ENCODE results near the gene COL4A2.
A peak's percentile ranks its signal among the peaks of the same experiment; 100 is the strongest.

The COL4A2 gene

DNA sequence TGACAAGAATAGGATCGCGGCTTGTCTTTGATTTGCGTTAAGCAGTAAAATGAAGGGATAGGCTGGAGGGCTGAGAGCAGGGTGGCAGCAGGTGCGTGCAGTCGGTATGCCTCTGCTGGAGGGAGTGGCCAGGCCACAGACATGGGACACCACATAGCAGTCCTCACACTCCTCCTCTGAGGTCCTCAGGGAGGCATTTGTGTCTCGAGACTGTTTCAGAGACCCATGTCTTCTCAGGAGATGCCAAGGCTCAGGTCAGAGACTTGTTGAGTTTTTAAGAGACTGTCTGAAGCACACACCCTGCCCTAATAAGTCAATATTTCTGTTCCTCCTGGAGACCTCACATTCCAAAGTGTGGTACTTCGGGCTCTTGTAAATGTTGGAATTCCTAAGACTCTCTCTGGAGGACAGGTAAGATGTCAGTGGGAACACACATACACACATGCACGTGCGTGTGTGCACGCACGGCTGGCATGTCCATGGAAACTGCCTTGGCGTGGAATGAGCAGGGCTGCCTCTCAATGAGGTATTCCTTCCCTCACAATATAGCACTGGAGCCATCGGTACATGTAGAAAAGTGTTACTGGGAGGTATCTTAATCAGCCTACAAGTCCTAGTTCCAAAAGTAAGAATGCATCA, 46.4 kb downstream of the COL4A2 start:
- no peak for DNase-seq (ENCODE audit: low read depth)
- H3K4me3 ChIP-seq (ENCODE audit: low read depth, low read length) = no peak overlapping the region
- TF ChIP-seq, protein P1, sequence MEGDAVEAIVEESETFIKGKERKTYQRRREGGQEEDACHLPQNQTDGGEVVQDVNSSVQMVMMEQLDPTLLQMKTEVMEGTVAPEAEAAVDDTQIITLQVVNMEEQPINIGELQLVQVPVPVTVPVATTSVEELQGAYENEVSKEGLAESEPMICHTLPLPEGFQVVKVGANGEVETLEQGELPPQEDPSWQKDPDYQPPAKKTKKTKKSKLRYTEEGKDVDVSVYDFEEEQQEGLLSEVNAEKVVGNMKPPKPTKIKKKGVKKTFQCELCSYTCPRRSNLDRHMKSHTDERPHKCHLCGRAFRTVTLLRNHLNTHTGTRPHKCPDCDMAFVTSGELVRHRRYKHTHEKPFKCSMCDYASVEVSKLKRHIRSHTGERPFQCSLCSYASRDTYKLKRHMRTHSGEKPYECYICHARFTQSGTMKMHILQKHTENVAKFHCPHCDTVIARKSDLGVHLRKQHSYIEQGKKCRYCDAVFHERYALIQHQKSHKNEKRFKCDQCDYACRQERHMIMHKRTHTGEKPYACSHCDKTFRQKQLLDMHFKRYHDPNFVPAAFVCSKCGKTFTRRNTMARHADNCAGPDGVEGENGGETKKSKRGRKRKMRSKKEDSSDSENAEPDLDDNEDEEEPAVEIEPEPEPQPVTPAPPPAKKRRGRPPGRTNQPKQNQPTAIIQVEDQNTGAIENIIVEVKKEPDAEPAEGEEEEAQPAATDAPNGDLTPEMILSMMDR (IDR thresholded peaks at IDR 0.05; ENCODE audit: insufficient read depth, low read depth, low read length, missing control alignments) = no peak

DNA sequence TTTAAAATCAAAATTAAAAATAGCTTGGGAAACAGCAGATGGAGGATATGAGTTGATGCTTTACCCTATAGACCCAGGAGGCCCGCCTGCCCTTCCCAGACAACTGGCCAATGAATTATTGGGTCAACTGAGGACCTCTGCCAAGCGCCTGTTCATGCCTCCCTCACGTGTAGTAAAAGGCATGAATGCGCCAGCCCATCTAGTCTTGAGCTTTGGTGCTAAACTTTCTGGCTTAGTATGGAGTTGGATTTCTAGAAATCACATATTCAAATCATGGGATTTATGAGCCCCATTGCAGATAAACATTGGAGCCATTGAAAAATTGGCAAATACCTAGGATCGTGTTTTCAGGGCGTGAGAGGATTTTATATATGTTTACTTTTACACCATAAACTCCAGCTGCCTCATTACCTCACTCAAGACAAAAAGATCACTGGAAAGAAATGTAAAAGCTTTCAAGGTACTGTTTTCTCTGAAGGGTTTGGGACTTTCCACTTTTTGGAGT, 47.1 kb downstream of the COL4A2 start:
- H3K4me3 ChIP-seq (ENCODE audit: low read depth, low read length) = no peak overlapping the region
- TF ChIP-seq, protein P1 (IDR thresholded peaks at IDR 0.05; ENCODE audit: insufficient read depth, low read depth, low read length, missing control alignments) = no peak
- no peak for DNase-seq (ENCODE audit: low read depth)

DNA sequence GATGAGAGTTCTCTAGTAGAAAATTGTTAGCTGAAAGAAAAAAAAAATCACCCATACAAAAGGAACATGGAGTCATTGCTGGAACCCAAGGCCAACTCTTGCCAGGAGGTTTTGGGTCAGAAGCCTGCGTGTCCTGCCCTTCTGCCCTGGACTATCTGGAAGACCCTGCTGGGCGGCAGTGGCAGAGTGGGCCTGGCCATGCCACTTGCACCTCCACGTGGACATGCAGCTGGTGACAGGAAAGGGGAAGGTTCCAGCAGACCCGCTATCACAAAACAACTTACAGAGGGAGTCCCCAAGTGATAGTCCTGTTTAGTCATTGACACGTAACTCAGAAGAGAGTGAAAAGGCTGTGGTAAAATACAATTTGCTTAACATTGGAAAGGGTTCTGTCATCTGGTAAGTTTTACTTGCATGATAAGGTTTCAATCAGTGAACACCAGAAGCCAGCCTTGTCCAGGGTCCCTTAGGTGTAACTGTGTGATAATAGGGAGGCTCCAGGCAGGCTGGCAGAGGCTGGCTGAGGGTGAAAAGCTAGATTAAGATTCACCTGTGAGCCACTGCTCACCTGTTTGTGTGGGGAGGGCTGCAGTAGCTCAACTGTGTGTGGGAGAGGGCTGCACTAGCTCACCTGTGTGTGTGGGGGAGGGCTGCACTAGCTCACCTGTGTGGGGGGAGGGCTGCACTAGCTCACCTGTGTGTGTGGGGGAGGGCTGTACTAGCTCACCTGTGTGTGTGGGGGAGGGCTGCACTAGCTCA, 47.8 kb downstream of the COL4A2 start:
- no peak overlapping the region for H3K4me3 ChIP-seq (ENCODE audit: low read depth, low read length)
- TF ChIP-seq, protein P1 (IDR thresholded peaks at IDR 0.05; ENCODE audit: insufficient read depth, low read depth, low read length, missing control alignments) = no peak
- no peak for DNase-seq (ENCODE audit: low read depth)

DNA sequence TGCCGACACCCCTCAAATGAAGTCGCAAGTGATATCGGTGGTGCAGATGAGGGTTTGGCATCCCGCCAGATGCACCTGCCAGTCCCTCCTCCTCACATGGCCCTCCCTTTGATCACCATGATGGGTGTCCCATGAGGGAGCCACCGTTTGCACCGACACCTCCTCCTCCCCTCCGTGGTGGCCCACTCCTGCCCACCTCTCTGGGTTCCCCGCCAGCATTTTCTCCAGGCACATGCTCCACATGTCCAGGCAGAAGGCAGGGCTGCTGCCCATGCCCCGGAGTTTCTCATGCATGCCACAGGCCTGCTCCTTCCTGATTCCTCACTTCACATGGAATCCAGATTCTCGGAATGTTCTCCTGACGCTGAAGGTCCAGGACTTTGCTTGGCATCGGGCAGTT, 49.3 kb downstream of the COL4A2 start:
- H3K4me3 ChIP-seq (ENCODE audit: low read depth, low read length) = no peak overlapping the region
- DNase-seq (ENCODE audit: low read depth) = no peak
- TF ChIP-seq, protein P1 (IDR thresholded peaks at IDR 0.05; ENCODE audit: insufficient read depth, low read depth, low read length, missing control alignments) = no peak

DNA sequence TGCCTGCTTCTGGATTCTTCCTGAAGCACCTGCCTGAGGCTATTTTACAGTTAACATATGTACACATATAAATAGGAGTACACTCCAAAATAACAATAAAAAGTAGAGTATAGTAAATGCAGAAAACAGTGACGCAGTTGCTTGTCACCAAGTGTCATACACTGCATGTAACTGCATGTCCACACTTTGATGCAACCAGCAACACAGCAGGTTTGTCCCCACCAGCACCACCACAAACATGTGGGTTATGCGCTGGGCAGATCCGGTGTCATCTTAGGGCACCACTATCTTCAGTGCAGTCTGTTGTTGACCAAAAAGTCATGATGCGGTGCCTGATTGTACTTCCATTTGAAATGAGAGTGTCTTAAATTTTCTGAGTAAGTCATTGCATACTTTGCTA, 51.3 kb downstream of the COL4A2 start:
- H3K4me3 ChIP-seq (ENCODE audit: low read depth, low read length) = no peak overlapping the region
- DNase-seq (ENCODE audit: low read depth) = no peak
- TF ChIP-seq, protein P1 (IDR thresholded peaks at IDR 0.05; ENCODE audit: insufficient read depth, low read depth, low read length, missing control alignments) = no peak

DNA sequence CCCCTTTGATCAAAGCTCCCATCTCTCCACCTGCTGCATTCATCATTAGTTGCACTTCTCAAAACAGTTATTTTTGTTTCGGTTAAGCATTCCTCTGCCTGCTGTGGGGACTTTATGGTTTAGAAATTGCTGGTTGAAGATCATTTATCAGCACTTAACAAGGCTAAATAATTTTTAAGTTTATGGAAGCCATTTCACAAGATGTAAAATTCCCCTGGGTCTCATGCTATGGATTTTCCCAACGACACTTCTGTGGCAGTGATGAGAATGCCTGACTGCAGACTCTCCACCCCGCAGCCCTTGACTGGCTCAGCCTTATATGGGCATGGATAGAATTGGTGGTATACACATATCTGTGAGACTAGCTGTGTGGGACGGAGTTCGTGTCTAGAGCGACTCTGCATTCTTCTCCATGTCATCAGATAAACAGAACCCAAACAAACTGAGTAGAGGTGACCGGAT, 52.8 kb downstream of the COL4A2 start:
- peak; percentile 17 for DNase-seq (ENCODE audit: low read depth)
- TF ChIP-seq, protein P1 (IDR thresholded peaks at IDR 0.05; ENCODE audit: insufficient read depth, low read depth, low read length, missing control alignments) = no peak
- no peak overlapping the region for H3K4me3 ChIP-seq (ENCODE audit: low read depth, low read length)
